ENCODE results near the gene ATP2C1. TPM values are rescaled to one million over a fixed set of nuclear protein-coding genes. Genes with fewer than 3 reads are reported as not detected.

Gene ATP2C1
- total RNA-seq, 4 donors from 2014 or later = 53.0 to 63.7 (median 60.2) TPM

- DNase-seq (ENCODE audit: low spot score in 2 of 2) = no peak
- intact Hi-C loops (cut with DNase I; ENCODE audit: low total_unique reads) = no loop called here
- WGBS, 2 donors = 57 to 58% methylated on average over 3 of the region's 3 CpGs
- no peak overlapping the region for H3K4me3 ChIP-seq (ENCODE audit: low read depth, poor library complexity, severe bottlenecking)
- TF ChIP-seq CTCF (IDR thresholded peaks at IDR 0.05) (no peak), POLR2A (IDR thresholded peaks at IDR 0.05) (no peak)
Observed at GRCh38 chr3:130929804-130930203, 35.9 kb downstream of the ATP2C1 start.

- no peak for DNase-seq (ENCODE audit: low spot score in 2 of 2)
- no peak overlapping the region for H3K4me3 ChIP-seq (ENCODE audit: low read depth, poor library complexity, severe bottlenecking)
- intact Hi-C loops (cut with DNase I; ENCODE audit: low total_unique reads) = no loop called here
- TF ChIP-seq CTCF (IDR thresholded peaks at IDR 0.05) = no peak
- no peak for TF ChIP-seq POLR2A (IDR thresholded peaks at IDR 0.05)
- WGBS, 2 donors = 86 to 99% methylated on average over 2 of the region's 2 CpGs
Observed at GRCh38 chr3:130932979-130933378, 39.1 kb downstream of the ATP2C1 start.

- no peak for TF ChIP-seq POLR2A (IDR thresholded peaks at IDR 0.05)
- TF ChIP-seq CTCF (IDR thresholded peaks at IDR 0.05) = no peak
- H3K4me3 ChIP-seq (ENCODE audit: low read depth, poor library complexity, severe bottlenecking) = no peak overlapping the region
- WGBS, 2 donors = 82 to 98% methylated on average over 1 of the region's 1 CpG
- intact Hi-C loops (cut with DNase I; ENCODE audit: low total_unique reads) = no loop called here
- no peak for DNase-seq (ENCODE audit: low spot score in 2 of 2)
Observed at GRCh38 chr3:130933801-130934345, 40.0 kb downstream of the ATP2C1 start.

GRCh38 chr3:130934442-130935089, 40.7 kb downstream of the ATP2C1 start:
- H3K4me3 ChIP-seq (ENCODE audit: low read depth, poor library complexity, severe bottlenecking) = no peak overlapping the region
- no peak for TF ChIP-seq POLR2A (IDR thresholded peaks at IDR 0.05)
- 86 to 88% methylated on average over 4 of the region's 4 CpGs for WGBS, 2 donors
- no peak for DNase-seq (ENCODE audit: low spot score in 2 of 2)
- intact Hi-C loops (cut with DNase I; ENCODE audit: low total_unique reads) = no loop called here

- no peak overlapping the region for H3K4me3 ChIP-seq (ENCODE audit: low read depth, poor library complexity, severe bottlenecking)
- TF ChIP-seq POLR2A (IDR thresholded peaks at IDR 0.05) (no peak), CTCF (IDR thresholded peaks at IDR 0.05) (no peak)
- 94 to 99% methylated on average over 4 of the region's 4 CpGs for WGBS, 2 donors
- intact Hi-C loops (cut with DNase I; ENCODE audit: low total_unique reads) = no loop called here
- no peak for DNase-seq (ENCODE audit: low spot score in 2 of 2)
Observed at GRCh38 chr3:130935761-130936492, 42.0 kb downstream of the ATP2C1 start.

GRCh38 chr3:130939753-130940152, 45.9 kb downstream of the ATP2C1 start:
- intact Hi-C loops (cut with DNase I; ENCODE audit: low total_unique reads) = no loop called here
- TF ChIP-seq CTCF (IDR thresholded peaks at IDR 0.05) (no peak), POLR2A (IDR thresholded peaks at IDR 0.05) (no peak)
- no peak overlapping the region for H3K4me3 ChIP-seq (ENCODE audit: low read depth, poor library complexity, severe bottlenecking)
- DNase-seq (ENCODE audit: low spot score in 2 of 2) = no peak

Measured in lower leg skin (tissue), 4 donors.